Measurements from ENCODE around the gene CAV1.

The CAV1 gene

GRCh38 chr7:116560021-116560970 is 35.5 kb downstream of the CAV1 start:
- no peak for DNase-seq

GRCh38 chr7:116561697-116562483 is 37.1 kb downstream of the CAV1 start:
- no peak for DNase-seq

GRCh38 chr7:116562529-116563121 is 37.8 kb downstream of the CAV1 start:
- DNase-seq: no peak

- DNase-seq: no peak
Measured at GRCh38 chr7:116565981-116566380, 41.1 kb downstream of the CAV1 start.

DNA sequence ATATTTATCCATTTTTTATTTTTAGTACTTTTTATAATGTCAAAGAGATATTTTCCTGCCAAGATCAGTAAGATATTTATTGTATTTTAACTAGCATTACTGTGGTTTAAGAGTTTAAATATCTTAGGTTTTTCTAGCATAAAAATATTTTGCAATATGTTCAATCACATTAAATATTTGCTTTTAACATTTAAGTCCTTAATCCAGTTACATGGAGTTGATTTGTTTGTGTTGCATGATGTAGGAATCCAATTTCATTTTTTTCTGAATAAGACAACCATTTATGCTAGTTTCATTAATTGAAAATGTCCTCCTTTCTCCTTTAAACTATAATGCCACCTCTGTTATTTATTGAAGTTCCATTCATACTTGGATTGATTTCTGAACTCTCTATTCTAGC is 41.8 kb downstream of the CAV1 start:
- DNase-seq: no peak

DNA sequence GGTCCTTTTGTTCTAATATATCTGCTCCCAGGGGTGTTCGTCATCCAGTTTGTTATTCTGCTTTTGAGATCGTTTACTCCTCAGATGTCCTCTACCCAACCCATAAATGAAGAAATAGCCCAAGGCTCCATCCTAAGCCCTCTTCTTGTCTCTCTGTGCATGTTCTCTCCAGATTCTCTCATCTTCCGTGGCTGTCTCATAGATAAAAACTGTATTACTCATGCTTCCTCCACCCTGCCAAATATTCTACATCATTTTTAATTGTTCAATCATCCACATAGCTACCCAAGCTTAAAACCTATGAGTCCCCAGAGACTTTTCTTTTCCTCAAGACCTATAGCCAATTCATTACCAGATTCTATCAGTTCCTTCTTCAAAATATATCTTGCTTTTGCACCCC is 44.9 kb downstream of the CAV1 start:
- no peak for DNase-seq

DNA sequence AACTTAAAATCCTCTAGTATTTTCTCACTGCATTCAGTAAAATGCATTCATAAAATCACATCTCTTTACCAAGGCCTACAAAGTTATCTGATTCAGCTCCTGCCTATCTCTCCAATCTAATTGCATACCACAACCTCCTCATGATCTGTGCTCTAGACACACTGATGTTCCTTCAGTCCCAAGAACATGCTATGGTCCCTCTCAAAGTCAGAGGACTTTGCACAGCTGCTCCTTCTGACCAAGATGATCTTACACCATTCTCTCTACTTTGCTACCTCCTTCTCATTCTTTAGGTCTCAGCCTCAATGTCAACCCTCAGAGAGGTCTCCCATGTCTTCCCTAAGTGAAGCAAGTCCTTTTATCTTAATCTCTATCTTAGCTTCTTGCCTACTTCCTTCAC is 45.5 kb downstream of the CAV1 start:
- no peak for DNase-seq

DNA sequence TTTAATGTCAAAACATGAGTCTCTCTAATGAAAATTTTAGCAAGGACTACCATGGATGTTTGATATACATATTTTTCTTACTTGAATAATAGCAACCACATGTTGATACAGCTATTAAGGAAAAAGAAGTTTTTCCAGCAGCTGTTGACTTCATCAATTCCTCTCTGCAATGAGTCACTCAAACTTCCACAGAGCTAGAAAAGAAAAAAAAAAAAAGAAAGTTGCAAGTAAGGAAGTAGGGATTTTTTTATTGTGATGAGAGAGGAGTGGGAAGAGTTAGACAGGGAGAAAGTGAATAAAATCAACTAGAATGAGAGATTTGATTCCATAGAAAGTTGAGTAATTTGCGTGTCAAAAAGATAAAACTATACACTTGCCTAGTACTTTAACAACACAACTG is 46.2 kb downstream of the CAV1 start:
- no peak for DNase-seq

- DNase-seq: no peak
Measured at GRCh38 chr7:116571552-116571951, 46.7 kb downstream of the CAV1 start.

DNA sequence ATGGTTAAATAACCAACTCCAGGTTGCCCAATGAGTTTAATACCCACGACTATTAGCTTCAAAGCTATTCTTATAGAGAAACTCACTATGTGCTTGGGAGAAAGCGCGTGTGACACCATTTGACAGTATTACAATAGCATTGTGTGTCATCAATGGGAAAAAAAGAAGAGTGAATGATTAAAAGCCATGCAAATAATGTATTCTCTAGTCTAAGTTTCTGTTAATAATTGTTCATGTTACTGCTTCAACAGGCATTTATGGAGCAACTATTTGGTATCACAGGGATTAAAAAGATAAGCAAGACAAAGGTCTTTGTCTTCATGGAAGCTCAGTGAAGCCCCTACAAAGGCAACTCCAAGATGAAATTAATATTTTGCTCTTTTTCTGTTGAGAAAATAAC is 47.2 kb downstream of the CAV1 start:
- no peak for DNase-seq

DNA sequence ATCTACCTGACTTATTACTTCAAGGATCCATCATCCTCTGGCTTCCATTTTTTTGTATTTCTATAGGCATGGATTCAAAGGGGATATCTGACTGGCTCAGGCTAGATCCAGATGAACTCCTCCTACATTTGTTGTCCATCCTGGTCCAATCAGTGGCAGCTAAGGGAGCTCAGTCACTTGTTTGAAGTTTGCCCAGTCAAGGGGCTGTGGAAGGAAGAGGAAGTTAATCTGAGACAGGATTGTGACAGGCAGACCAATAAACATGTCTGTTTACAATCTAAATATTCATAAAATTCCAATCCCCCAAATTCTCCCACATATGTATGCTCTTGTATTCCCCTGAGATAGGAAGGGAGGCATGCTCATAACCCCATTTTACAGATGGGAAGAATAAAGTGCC is 48.7 kb downstream of the CAV1 start:
- DNase-seq: no peak

- no peak for DNase-seq
Measured at GRCh38 chr7:116574025-116574822, 49.4 kb downstream of the CAV1 start.

DNA sequence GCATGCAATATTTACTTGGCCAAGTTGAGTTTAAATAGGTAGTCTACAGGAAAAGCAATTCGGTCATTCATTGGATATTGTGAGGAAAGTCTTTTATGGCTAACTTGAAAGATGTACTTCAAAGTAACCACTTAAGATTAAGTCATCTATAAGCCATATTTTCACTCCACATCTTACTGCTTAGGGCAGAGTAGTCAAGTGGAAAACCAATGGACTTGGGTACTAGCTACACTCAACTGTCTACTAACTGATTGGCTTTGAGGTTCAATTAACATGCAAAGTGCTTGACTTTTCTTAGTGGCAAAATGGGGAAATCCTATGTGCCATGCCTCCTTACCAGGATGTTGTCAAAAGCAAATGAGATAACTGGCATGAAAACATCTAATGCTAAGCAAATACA is 51.0 kb downstream of the CAV1 start:
- DNase-seq: no peak

- DNase-seq: no peak
Measured at GRCh38 chr7:116576350-116577319, 51.8 kb downstream of the CAV1 start.

DNA sequence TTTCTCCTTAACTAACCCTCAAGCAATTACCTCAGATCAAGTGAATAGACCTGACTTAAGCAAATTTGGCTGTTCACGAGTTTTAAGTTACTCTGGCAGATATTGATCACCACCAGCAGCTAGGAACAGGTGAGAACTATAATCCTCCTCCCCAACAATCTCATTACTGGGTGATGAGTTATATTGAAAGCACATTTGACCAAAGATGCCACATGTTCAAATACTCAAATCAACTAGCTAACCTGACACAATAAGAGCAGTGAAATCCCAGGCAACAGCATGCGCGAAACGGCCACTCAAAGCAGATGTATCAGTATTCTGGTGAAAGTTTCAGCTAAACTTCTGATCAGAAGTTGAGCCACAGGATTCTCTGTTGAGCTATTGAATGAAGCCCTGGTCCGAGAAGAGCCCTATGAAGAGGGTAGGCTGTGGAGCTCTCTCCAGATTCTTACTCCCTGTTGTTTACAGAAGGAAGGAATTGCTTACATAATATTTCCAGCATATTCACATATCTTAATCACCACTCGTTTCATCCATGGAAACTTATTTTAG is 52.6 kb downstream of the CAV1 start:
- no peak for DNase-seq

DNA sequence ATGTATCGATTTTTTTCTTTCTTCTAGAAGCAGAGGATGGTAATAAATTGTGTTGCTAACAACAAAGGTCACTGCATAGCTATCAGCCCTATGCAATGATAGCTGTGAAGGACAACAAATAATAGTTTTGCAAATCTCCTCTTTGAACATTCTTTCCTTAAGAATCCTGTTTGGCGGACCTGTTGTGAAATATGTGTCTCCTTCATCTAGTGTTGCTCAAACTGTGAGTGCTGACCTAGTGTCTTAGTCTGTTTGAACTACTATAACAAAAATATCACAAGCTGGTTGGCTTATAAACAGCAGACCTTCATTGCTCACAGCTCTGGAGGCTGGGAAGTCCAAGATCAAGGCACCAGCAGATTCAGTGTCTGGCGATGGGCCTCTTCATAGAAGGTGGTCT is 53.7 kb downstream of the CAV1 start:
- no peak for DNase-seq

DNA sequence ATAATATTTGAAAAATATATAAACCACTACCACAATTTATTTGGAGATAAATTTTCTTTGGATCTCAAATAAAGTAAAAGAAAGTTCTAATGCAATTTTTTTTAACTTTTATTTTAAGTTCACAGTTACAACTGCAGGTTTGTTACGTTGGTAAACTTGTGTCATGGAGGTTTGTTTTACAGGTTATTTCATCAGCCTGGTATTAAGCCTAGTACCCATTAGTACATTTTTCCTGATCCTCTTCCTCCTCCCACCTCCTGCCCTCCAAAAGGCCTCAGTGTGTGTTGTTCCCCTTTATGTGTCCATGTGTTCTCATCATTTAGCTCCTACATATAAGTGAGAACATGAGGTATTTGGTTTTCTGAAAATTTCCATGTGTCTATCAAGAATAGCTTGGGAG is 54.5 kb downstream of the CAV1 start:
- no peak for DNase-seq

DNA sequence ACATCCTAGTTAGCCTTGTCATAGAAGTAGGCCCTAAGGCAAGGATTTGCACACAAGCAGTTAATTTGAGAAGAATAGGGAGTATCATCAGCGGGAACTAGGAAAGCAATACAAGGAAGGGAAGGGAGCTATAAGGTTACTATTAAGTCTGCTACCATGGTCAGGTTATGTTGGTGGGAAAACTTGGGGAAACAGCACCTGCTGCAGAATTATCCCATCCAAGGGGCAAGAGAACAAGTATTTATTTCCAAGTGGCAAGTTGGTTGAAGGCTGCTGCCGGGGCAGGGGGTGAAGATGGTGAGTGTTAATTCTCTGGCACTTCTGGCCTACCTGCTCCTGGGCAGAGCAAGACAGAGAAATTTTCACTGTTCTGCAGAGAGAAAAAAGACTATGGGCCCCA is 55.0 kb downstream of the CAV1 start:
- no peak for DNase-seq

DNA sequence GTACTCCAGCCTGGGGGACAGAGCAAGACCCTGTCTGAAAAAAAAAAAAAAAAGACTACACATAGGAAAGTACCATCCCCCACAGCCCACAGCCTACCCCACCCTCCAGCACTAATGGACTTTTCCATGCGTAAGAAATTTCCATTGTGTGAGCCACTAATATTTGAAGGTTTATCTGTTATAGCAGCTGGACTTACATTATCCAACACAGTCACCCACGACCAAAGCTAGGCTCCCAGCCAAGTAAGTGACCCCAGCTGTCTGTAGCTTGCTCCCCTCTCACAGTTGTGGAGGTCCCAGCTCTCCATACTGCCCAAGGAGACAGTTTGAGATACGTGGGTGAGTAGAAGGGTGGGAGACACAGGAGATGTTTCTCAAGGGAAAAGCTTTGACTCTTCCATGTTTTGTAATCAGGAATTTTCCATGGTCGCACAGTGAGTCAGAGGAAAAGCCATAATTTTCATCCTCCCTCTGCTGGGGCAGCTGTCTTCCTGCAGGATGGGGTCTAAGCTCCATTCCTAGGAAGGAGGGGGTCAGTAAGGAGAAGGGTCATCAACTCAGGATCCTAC is 57.4 kb downstream of the CAV1 start:
- DNase-seq: no peak

DNA sequence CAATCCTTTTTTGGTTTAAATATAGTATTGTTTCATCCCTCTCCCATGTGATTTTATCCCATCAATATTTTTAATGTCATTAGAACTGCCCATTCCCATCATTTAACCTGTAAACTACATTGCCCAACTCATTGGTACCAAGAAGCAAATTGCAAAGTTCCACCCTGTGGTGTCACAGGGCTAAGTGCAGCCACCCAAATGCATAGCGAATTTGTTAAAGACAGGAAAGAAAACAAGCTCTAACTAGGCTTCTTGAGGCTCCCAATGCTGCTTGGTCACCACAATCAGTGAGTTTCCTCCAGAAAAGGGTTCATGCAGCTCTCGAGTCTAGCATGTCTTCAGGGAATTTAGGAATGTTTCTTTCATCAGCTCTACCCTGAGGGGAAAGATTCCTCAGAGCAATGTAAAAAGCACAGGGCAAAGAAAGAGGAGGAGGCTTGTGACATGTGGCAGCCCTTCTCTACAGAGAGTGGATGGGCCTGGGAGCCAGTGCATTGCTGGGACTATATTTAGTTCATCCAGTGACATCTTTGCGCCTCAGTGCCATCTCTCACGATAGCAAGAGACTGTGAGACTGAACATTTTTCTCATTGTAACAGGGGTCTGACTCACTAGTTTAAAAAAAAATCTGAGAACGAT is 58.1 kb downstream of the CAV1 start:
- DNase-seq: no peak
